Measurements from ENCODE around the gene BPIFB3. TPM values are rescaled to one million over a fixed set of nuclear protein-coding genes. Genes with fewer than 3 reads are reported as not detected.

The BPIFB3 gene
- total and polyA plus RNA-seq, 2 of the 13 experiments (the other 11 are each of a cell fraction or from before 2014, with no cell fraction given), result 0.09 TPM; not detected in 1

DNA sequence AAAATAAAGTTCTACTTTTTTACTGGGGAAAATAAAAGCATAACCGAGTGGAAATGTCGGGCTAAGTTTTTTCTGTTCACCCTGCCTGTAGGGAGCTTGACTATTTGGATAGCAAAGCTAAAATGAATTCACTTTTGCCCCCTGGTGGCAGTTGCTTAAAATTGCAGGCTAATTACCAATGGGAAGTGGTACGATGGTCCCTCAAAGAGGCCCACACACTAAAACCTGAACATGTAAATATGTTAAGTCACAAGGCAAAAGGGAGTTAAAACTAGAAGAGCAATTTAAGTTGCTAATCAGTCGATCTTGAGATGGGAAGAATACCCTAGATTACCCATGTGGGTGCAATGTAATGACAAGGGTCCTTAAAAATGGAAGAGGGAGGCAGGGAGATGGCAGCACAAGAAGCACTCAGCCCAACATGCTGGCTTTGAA, 48.6 kb upstream of the BPIFB3 start (continued):
- TF ChIP-seq, protein P1, sequence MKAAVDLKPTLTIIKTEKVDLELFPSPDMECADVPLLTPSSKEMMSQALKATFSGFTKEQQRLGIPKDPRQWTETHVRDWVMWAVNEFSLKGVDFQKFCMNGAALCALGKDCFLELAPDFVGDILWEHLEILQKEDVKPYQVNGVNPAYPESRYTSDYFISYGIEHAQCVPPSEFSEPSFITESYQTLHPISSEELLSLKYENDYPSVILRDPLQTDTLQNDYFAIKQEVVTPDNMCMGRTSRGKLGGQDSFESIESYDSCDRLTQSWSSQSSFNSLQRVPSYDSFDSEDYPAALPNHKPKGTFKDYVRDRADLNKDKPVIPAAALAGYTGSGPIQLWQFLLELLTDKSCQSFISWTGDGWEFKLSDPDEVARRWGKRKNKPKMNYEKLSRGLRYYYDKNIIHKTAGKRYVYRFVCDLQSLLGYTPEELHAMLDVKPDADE (CRISPR knock-in tag; IDR thresholded peaks at IDR 0.05), result no peak
- TF ChIP-seq ELF1 (CRISPR knock-in tag; IDR thresholded peaks at IDR 0.05) (no peak), ZNF180 (CRISPR knock-in tag; IDR thresholded peaks at IDR 0.05; ENCODE audit: borderline replicate concordance, low read depth) (no peak), ZNF878 (CRISPR knock-in tag; IDR thresholded peaks at IDR 0.05) (peak; percentile 72; the same call in 1 of the 2 replicates), TRIM24 (CRISPR knock-in tag; IDR thresholded peaks at IDR 0.05) (no peak), PHF21A (CRISPR knock-in tag; IDR thresholded peaks at IDR 0.05) (no peak), RAD21 (CRISPR knock-in tag; IDR thresholded peaks at IDR 0.05) (peak; percentile 63), IKZF1 (IDR thresholded peaks at IDR 0.05) (no peak), STAG1 (CRISPR knock-in tag; IDR thresholded peaks at IDR 0.05) (peak; percentile 62), TBX2 (CRISPR knock-in tag; IDR thresholded peaks at IDR 0.05; ENCODE audit: borderline replicate concordance) (0 out of 2 replicates have a peak, but pooled peaks have one; percentile 10), ATF1 (CRISPR knock-in tag; IDR thresholded peaks at IDR 0.05) (no peak), RCOR2 (CRISPR knock-in tag; IDR thresholded peaks at IDR 0.05) (no peak), ZFP36L2 (CRISPR knock-in tag; IDR thresholded peaks at IDR 0.05) (no peak), ZNF563 (CRISPR knock-in tag; IDR thresholded peaks at IDR 0.05) (no peak)
- TF ChIP-seq, protein P2, sequence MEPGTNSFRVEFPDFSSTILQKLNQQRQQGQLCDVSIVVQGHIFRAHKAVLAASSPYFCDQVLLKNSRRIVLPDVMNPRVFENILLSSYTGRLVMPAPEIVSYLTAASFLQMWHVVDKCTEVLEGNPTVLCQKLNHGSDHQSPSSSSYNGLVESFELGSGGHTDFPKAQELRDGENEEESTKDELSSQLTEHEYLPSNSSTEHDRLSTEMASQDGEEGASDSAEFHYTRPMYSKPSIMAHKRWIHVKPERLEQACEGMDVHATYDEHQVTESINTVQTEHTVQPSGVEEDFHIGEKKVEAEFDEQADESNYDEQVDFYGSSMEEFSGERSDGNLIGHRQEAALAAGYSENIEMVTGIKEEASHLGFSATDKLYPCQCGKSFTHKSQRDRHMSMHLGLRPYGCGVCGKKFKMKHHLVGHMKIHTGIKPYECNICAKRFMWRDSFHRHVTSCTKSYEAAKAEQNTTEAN (CRISPR knock-in tag; conservative IDR thresholded peaks at IDR 0.05), result 0 out of 2 replicates have a peak, but pooled peaks have one; percentile 32
- TF ChIP-seq, protein P3, sequence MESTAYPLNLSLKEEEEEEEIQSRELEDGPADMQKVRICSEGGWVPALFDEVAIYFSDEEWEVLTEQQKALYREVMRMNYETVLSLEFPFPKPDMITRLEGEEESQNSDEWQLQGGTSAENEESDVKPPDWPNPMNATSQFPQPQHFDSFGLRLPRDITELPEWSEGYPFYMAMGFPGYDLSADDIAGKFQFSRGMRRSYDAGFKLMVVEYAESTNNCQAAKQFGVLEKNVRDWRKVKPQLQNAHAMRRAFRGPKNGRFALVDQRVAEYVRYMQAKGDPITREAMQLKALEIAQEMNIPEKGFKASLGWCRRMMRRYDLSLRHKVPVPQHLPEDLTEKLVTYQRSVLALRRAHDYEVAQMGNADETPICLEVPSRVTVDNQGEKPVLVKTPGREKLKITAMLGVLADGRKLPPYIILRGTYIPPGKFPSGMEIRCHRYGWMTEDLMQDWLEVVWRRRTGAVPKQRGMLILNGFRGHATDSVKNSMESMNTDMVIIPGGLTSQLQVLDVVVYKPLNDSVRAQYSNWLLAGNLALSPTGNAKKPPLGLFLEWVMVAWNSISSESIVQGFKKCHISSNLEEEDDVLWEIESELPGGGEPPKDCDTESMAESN (CRISPR knock-in tag; conservative IDR thresholded peaks at IDR 0.05), result 0 out of 2 replicates have a peak, but pooled peaks have one; percentile 48
- TF ChIP-seq, protein P4, sequence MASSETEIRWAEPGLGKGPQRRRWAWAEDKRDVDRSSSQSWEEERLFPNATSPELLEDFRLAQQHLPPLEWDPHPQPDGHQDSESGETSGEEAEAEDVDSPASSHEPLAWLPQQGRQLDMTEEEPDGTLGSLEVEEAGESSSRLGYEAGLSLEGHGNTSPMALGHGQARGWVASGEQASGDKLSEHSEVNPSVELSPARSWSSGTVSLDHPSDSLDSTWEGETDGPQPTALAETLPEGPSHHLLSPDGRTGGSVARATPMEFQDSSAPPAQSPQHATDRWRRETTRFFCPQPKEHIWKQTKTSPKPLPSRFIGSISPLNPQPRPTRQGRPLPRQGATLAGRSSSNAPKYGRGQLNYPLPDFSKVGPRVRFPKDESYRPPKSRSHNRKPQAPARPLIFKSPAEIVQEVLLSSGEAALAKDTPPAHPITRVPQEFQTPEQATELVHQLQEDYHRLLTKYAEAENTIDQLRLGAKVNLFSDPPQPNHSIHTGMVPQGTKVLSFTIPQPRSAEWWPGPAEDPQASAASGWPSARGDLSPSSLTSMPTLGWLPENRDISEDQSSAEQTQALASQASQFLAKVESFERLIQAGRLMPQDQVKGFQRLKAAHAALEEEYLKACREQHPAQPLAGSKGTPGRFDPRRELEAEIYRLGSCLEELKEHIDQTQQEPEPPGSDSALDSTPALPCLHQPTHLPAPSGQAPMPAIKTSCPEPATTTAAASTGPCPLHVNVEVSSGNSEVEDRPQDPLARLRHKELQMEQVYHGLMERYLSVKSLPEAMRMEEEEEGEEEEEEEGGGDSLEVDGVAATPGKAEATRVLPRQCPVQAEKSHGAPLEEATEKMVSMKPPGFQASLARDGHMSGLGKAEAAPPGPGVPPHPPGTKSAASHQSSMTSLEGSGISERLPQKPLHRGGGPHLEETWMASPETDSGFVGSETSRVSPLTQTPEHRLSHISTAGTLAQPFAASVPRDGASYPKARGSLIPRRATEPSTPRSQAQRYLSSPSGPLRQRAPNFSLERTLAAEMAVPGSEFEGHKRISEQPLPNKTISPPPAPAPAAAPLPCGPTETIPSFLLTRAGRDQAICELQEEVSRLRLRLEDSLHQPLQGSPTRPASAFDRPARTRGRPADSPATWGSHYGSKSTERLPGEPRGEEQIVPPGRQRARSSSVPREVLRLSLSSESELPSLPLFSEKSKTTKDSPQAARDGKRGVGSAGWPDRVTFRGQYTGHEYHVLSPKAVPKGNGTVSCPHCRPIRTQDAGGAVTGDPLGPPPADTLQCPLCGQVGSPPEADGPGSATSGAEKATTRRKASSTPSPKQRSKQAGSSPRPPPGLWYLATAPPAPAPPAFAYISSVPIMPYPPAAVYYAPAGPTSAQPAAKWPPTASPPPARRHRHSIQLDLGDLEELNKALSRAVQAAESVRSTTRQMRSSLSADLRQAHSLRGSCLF (CRISPR knock-in tag; IDR thresholded peaks at IDR 0.05; ENCODE audit: borderline replicate concordance), result no peak
